H1 (cell line): ENCODE results near the gene CRHR1. TPM values are rescaled to one million over a fixed set of nuclear protein-coding genes. Genes with fewer than 3 reads are reported as not detected.

Experiments used
- CTCF ChIA-PET: fragments of 300-600 bp; sonication (Branson Sonifier 250); formaldehyde crosslinking; loops from one replicate; lab custom pipeline; 2021; ENCODE audit not compliant: partially characterized antibody; lab: Charles Lee
- POLR2A ChIA-PET: fragments of 300-600 bp; sonication (Branson Sonifier 250); formaldehyde crosslinking; loops from one replicate; lab custom pipeline; 2021; ENCODE audit warnings: inconsistent platforms; ENCODE audit not compliant: partially characterized antibody; lab: Charles Lee
- DNase-seq, 2 experiments: peaks; one replicate each; pipeline versions ENCODE4 v3.0.0 to v3.0.0-alpha.2; 2010 to 2022; ENCODE audit warnings: low spot score in 2 of 2, low read depth in 1 of 2, mixed read lengths in 1 of 2
- FAIRE-seq: peaks from 2 replicates; lab custom pipeline; 2011; peaks lifted over from hg19 to GRCh38; lab: Jason Lieb, UNC
- H2AFZ ChIP-seq: 2 replicates; pipeline ENCODE4 v1.8.1; 2012; ENCODE audit warnings: low read length, inconsistent platforms
- H2AK5ac ChIP-seq: 2 replicates; pipeline ENCODE4 v1.6.1; 2013; ENCODE audit warnings: low read depth, low read length
- H2BK120ac ChIP-seq: replicated peaks from 2 replicates; pipeline ENCODE3; 2013; ENCODE audit warnings: low read depth, low read length, inconsistent platforms
- H2BK12ac ChIP-seq: 2 replicates; pipeline ENCODE4 v1.6.1; 2013; ENCODE audit warnings: low read depth, low read length
- H2BK15ac ChIP-seq: 2 replicates; pipeline ENCODE4 v1.6.1; 2013; ENCODE audit warnings: low read length
- H2BK20ac ChIP-seq: 2 replicates; pipeline ENCODE4 v1.6.1; 2013; ENCODE audit warnings: low read length
- H2BK5ac ChIP-seq: 2 replicates; pipeline ENCODE4 v1.6.1; 2013; ENCODE audit warnings: low read depth, low read length
- H3K14ac ChIP-seq: 2 replicates; pipeline ENCODE4 v1.6.1; 2013; ENCODE audit warnings: inconsistent platforms; ENCODE audit not compliant: insufficient read length
- H3K18ac ChIP-seq: 2 replicates; pipeline ENCODE4 v1.6.1; 2013; ENCODE audit warnings: low read length; ENCODE audit errors: extremely low read depth
- H3K23ac ChIP-seq: 2 replicates; pipeline ENCODE4 v1.6.1; 2013; ENCODE audit warnings: inconsistent platforms; ENCODE audit not compliant: insufficient read length
- H3K23me2 ChIP-seq: 2 replicates; pipeline ENCODE4 v1.6.1; 2013; ENCODE audit warnings: low read depth, low read length
- H3K27ac ChIP-seq: 2 replicates; pipeline ENCODE4 v1.6.1; 2011; ENCODE audit warnings: low read depth, low read length, inconsistent platforms
- H3K27me3 ChIP-seq, 4 experiments: replicated peaks in 1 of 4; 1 replicate in 1 of 4; 2 replicates in 3 of 4; pipeline versions ENCODE4 v1.6.1 to v1.8.1; 2011 to 2013; ENCODE audit warnings: low read length in 3 of 4, mild to moderate bottlenecking in 3 of 4, inconsistent platforms in 2 of 4, mixed read lengths in 2 of 4, moderate library complexity in 1 of 4; ENCODE audit not compliant: control insufficient read depth in 3 of 4, insufficient read depth in 3 of 4; ENCODE audit errors: extremely low read depth in 1 of 4
- H3K36me3 ChIP-seq, 4 experiments: 2 replicates each; pipeline versions ENCODE4 v1.6.1 to v1.8.1; 2011 to 2013; ENCODE audit warnings: mild to moderate bottlenecking in 4 of 4, low read length in 3 of 4, moderate library complexity in 2 of 4, control low read depth in 1 of 4, inconsistent platforms in 1 of 4; ENCODE audit not compliant: insufficient read depth in 4 of 4, control insufficient read depth in 2 of 4
- H3K4ac ChIP-seq: replicated peaks from 2 replicates; pipeline ENCODE3; 2013; ENCODE audit warnings: low read length, low read depth, mixed read lengths, inconsistent platforms; ENCODE audit not compliant: insufficient read length
- H3K4me1 ChIP-seq, 4 experiments: replicated peaks in 1 of 4; 1 replicate in 1 of 4; 2 replicates in 3 of 4; pipeline versions ENCODE4 v1.6.1 to v1.8.1; 2011 to 2013; ENCODE audit warnings: low read length in 3 of 4, inconsistent platforms in 2 of 4, mixed read lengths in 1 of 4; ENCODE audit not compliant: insufficient read depth in 4 of 4, control insufficient read depth in 3 of 4
- H3K4me2 ChIP-seq, 2 experiments: 2 replicates each; pipeline versions ENCODE4 v1.6.1 to v1.8.1; 2011 to 2013; ENCODE audit warnings: low read depth in 2 of 2, low read length in 2 of 2, control low read depth in 1 of 2, inconsistent platforms in 1 of 2, mild to moderate bottlenecking in 1 of 2; ENCODE audit not compliant: insufficient read depth in 1 of 2
- H3K4me3 ChIP-seq, 4 experiments: fragments of 200-600, 300-600 bp in 1 of 4; sonication (generic), shearing (Covaris generic), sonication (Bioruptor Twin) in 1 of 4; 2 replicates each; pipeline versions ENCODE4 v1.5.1 to v1.8.1; 2011 to 2016; ENCODE audit warnings: low read length in 4 of 4, low read depth in 3 of 4, control low read depth in 2 of 4, inconsistent platforms in 2 of 4, mild to moderate bottlenecking in 2 of 4, mixed read lengths in 1 of 4, moderate library complexity in 1 of 4; ENCODE audit not compliant: insufficient read depth in 2 of 4; ENCODE audit errors: extremely low read depth in 1 of 4
- H3K56ac ChIP-seq: replicated peaks from 2 replicates; pipeline ENCODE3; 2013; ENCODE audit warnings: low read depth, mild to moderate bottlenecking, mixed read lengths, low read length, inconsistent platforms; ENCODE audit not compliant: insufficient read length
- H3K79me1 ChIP-seq: 2 replicates; pipeline ENCODE4 v1.6.1; 2013; ENCODE audit warnings: low read depth, low read length, control low read depth
- H3K79me2 ChIP-seq, 2 experiments: 2 replicates each; pipeline versions ENCODE4 v1.6.1 to v1.8.1; 2012 to 2013; ENCODE audit warnings: low read length in 2 of 2, mild to moderate bottlenecking in 2 of 2, inconsistent platforms in 1 of 2; ENCODE audit not compliant: insufficient read depth in 2 of 2, control insufficient read depth in 1 of 2
- H3K9ac ChIP-seq, 4 experiments: replicated peaks in 1 of 4; 1 replicate in 1 of 4; 2 replicates in 3 of 4; pipeline versions ENCODE4 v1.6.1 to v1.8.1; 2011 to 2013; ENCODE audit warnings: low read depth in 3 of 4, low read length in 3 of 4, control low read depth in 2 of 4, mild to moderate bottlenecking in 2 of 4, moderate library complexity in 2 of 4, inconsistent platforms in 1 of 4; ENCODE audit errors: extremely low read depth in 1 of 4
- H3K9me3 ChIP-seq, 2 experiments: 2 replicates each; pipeline versions ENCODE4 v1.6.1 to v1.8.1; 2012 to 2013; ENCODE audit warnings: mild to moderate bottlenecking in 2 of 2, moderate library complexity in 2 of 2, control low read depth in 1 of 2, inconsistent platforms in 1 of 2, low read depth in 1 of 2, low read length in 1 of 2, mixed read lengths in 1 of 2; ENCODE audit not compliant: insufficient read depth in 2 of 2
- H4K20me1 ChIP-seq, 2 experiments: replicated peaks in 1 of 2; 2 replicates each; pipeline versions ENCODE3 to v1.8.1; 2011 to 2013; ENCODE audit warnings: inconsistent platforms in 2 of 2, low read length in 2 of 2, mild to moderate bottlenecking in 1 of 2; ENCODE audit not compliant: insufficient read depth in 2 of 2, control insufficient read depth in 1 of 2
- H4K5ac ChIP-seq: 2 replicates; pipeline ENCODE4 v1.6.1; 2013; ENCODE audit warnings: low read length, low read depth, mixed read lengths, inconsistent platforms; ENCODE audit not compliant: insufficient read length
- H4K8ac ChIP-seq: 2 replicates; pipeline ENCODE4 v1.8.0; 2013; ENCODE audit warnings: mild to moderate bottlenecking, moderate library complexity, low read length, inconsistent platforms; ENCODE audit not compliant: insufficient read depth; ENCODE audit errors: extremely low read depth
- H4K91ac ChIP-seq: replicated peaks from 2 replicates; pipeline ENCODE3; 2013; ENCODE audit warnings: low read length, mixed read lengths, inconsistent platforms; ENCODE audit not compliant: insufficient read length
- BRCA1 ChIP-seq: IDR thresholded peaks from 2 replicates; pipeline ENCODE4 v1.6.1; 2012; ENCODE audit warnings: low read depth, low read length, improper control_type of control experiment
- KDM4A ChIP-seq: IDR thresholded peaks from one replicate; pipeline ENCODE4 v1.7.1; 2012; ENCODE audit warnings: low read depth, mild to moderate bottlenecking, moderate library complexity, low read length, inconsistent platforms; ENCODE audit not compliant: severe bottlenecking
- PHF8 ChIP-seq: fragments of 200-600 bp; sonication (generic); conservative IDR thresholded peaks from 2 replicates; pipeline ENCODE4 v1.7.1; 2012; ENCODE audit warnings: low read depth, mild to moderate bottlenecking, inconsistent platforms, low read length, moderate library complexity
- RAD21 ChIP-seq, 2 experiments: IDR thresholded peaks in 1 of 2; conservative IDR thresholded peaks in 1 of 2; 2 replicates each; pipeline ENCODE4 v1.6.1; 2011; ENCODE audit warnings: low read depth in 2 of 2, low read length in 2 of 2, improper control_type of control experiment in 1 of 2, inconsistent platforms in 1 of 2, mild to moderate bottlenecking in 1 of 2, moderate library complexity in 1 of 2
- WGBS, 2 experiments: shearing (Covaris generic) in 1 of 2; methylation state at CpG; one replicate each; pipeline versions ENCODE4 v1.1.6 to v1.1.7; 2013 to 2015; ENCODE audit warnings: low lambda C conversion rate in 2 of 2, mixed read lengths in 2 of 2, inconsistent platforms in 1 of 2, low coverage in 1 of 2, missing lambda C conversion rate in 1 of 2; ENCODE audit not compliant: insufficient replicate concordance in 2 of 2, insufficient coverage in 1 of 2, insufficient read length in 1 of 2; ENCODE audit errors: extremely low coverage in 1 of 2, missing lambda C conversion rate in 1 of 2; 5-methylcytosine and 5-hydroxymethylcytosine counted together
- polyA plus RNA-seq, 7 experiments: library from polyadenylated mRNA; depleted of rRNA in 3 of 7; stranded (reverse) in 5 of 7; unstranded in 2 of 7; fragments of >200 nt in 5 of 7; fragments of 200-250 nt in 2 of 7; gene quantifications; 1 replicate in 5 of 7; 2 replicates in 1 of 7; 4 replicates in 1 of 7; pipeline versions ENCODE4 v1.2.1 to v1.2.3, GENCODE V29; 2011 to 2013; ENCODE audit warnings: missing spikeins in 2 of 7, mixed read lengths in 2 of 7
- total RNA-seq: library from RNA; stranded (reverse); fragmentation: NEBNext Ultra II Directional; extraction: Animal tissue kit (Norgen Biotek cat#: 25700); gene quantifications from 2 replicates; pipeline ENCODE4 v1.2.1, GENCODE V29; 2021

Gene CRHR1
- total and polyA plus RNA-seq, 2 of the 8 experiments (the other 6 are each of a cell fraction or from before 2014, with no cell fraction given): 0.56 to 1.7 TPM

DNA sequence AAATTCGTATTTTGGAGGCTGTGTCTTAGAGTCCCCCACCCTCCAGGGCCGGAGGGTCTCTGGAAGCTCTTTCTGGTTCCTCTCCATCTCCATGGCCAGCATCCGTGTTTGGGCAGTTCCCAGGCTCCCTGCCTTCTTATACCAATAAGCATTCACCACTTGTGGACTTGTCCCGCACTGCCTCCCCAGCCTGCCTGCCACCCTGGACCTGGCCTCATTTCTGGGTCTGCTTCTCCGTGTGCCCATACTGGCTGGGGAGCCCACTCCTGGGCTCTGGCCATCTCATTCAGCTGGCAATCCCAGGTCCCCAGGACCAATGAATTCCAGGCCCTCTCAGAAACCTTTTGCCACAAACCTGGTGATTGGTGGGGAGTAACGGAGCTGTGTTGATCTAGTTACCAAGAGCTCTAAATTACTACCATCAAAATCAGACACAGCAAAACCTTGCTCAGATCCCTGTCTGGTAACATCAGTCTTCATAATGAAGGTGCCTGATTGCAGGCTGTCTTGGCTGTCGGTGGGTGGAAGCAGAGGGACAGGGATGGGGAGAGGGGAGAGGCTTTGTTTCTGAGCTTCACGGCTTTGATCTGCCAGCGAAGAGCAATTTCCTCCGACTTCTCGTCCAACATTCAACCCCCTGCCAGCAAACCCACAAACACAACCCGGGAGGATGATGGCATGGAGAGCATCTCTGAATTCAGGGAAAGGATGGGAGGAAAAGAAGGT is 27.7 kb upstream of the CRHR1 start:
- no peak overlapping the region for H2AK5ac ChIP-seq
- ChIA-PET CTCF (interaction anchor here (1.1 to 5.3 kb wide), 15 partner anchors 9 to 462 kb away, joined by 3 to 15 read pairs (median 5); no protein-coding TSS in a partner anchor), POLR2A (interaction anchor here (1.5 kb wide), 1 partner anchor 15 kb away, joined by 4 read pairs; no protein-coding TSS in a partner anchor)

More for the DNA sequence above, 27.7 kb upstream of the CRHR1 start:
- Histone ChIP-seq H3K9me3 (no peaks in the 10 kb centered on the region), H3K18ac (no peak overlapping the region), H2BK20ac (no peak overlapping the region), H3K79me1 (no peaks in the 10 kb centered on the region), H4K8ac (no peak overlapping the region), H2BK12ac (no peak overlapping the region), H4K5ac (no peak overlapping the region), H4K20me1 (no peaks in the 10 kb centered on the region), H2AFZ (no peak overlapping the region), H2BK120ac (no peak overlapping the region), H3K4me2 (no peak overlapping the region), H3K4me1 (no peaks in the 10 kb centered on the region), H3K27ac (no peak overlapping the region), H3K23me2 (no peaks in the 10 kb centered on the region; the same call in 1 of the 2 replicates), H3K36me3 (no peaks in the 10 kb centered on the region), H2BK15ac (no peak overlapping the region), H4K91ac (no peak overlapping the region), H3K79me2 (no peaks in the 10 kb centered on the region), H3K4me3 (no peak overlapping the region), H3K9ac (no peak overlapping the region), H3K56ac (no peak overlapping the region), H3K27me3 (peaks cover 0 to 14% (median 4%) of the 10 kb centered on the region in 4 experiments; a peak in 4 of 7 replicates), H3K4ac (no peak overlapping the region), H2BK5ac (no peak overlapping the region), H3K14ac (no peak overlapping the region), H3K23ac (no peak overlapping the region)
- 82% methylated on average over 11 of the region's 12 CpGs; no CpG with 5 or more reads in 1 of the 2 experiments for WGBS, 2 experiments
- FAIRE-seq: no peak
- DNase-seq: no peak
- no peak for TF ChIP-seq KDM4A
- TF ChIP-seq RAD21 (IDR thresholded peaks at IDR 0.05 in 1 of 2, conservative IDR thresholded peaks at IDR 0.05 in 1 of 2; ENCODE audit: low read depth in 2 of 2, low read length in 2 of 2): peak in 1 of 2 experiments; percentile 13; a peak in 1 of 4 replicates
- no peak for TF ChIP-seq BRCA1
- no peak for TF ChIP-seq PHF8
